Effector memory CD4-positive, alpha-beta T cell (primary cell): Measurements from ENCODE around the gene NCCRP1.
A peak's percentile ranks its signal among the peaks of the same experiment; 100 is the strongest.
"Not testable (repeated sequence)": the region's sequence is repeated elsewhere in the genome, so short reads cannot be mapped to it uniquely, and the experiment has no call there.

Experiments used
- DNase-seq, 3 donors: peaks; one replicate each; pipeline ENCODE4 v3.0.0-alpha.2; 2020
- H3K27ac ChIP-seq: 2 replicates; pipeline ENCODE4 v1.7.0; 2013; ENCODE audit warnings: mild to moderate bottlenecking, low read length, moderate library complexity; ENCODE audit not compliant: insufficient read depth, poor library complexity, severe bottlenecking
- H3K27me3 ChIP-seq: replicated peaks from 2 replicates; pipeline ENCODE4 v1.7.0; 2013; ENCODE audit warnings: mild to moderate bottlenecking, low read length; ENCODE audit not compliant: insufficient read depth, control insufficient read depth, poor library complexity, severe bottlenecking
- H3K36me3 ChIP-seq: 2 replicates; pipeline ENCODE4 v1.7.0; 2013; ENCODE audit warnings: mild to moderate bottlenecking, low read length, moderate library complexity; ENCODE audit not compliant: control insufficient read depth, insufficient read depth
- H3K4me1 ChIP-seq: 2 replicates; pipeline ENCODE4 v1.7.0; 2013; ENCODE audit warnings: low read length, mild to moderate bottlenecking; ENCODE audit not compliant: control insufficient read depth, insufficient read depth, poor library complexity, severe bottlenecking
- H3K4me3 ChIP-seq: 2 replicates; pipeline ENCODE4 v1.7.0; 2013; ENCODE audit warnings: low read length, low read depth, mild to moderate bottlenecking; ENCODE audit not compliant: insufficient read depth, poor library complexity, severe bottlenecking
- H3K9me3 ChIP-seq: 2 replicates; pipeline ENCODE4 v1.7.0; 2013; ENCODE audit warnings: mild to moderate bottlenecking, low read length, moderate library complexity; ENCODE audit not compliant: control insufficient read depth

NCCRP1 gene

GRCh38 chr19:39244410-39245100 lies 47.8 kb downstream of the NCCRP1 start, which contains the start of gene IFNL3:
Gene IFNL3 (minus strand): TSS chr19:39245006. CDS start chr19:39244967, 39 bp downstream.
- not testable (repeated sequence) for H3K4me3 ChIP-seq, H3K4me1 ChIP-seq, H3K9me3 ChIP-seq, DNase-seq, H3K36me3 ChIP-seq, H3K27ac ChIP-seq, H3K27me3 ChIP-seq

GRCh38 chr19:39245166-39245565 lies 48.4 kb downstream of the NCCRP1 start:
- not testable (repeated sequence) for DNase-seq, H3K4me3 ChIP-seq, H3K4me1 ChIP-seq, H3K27me3 ChIP-seq, H3K36me3 ChIP-seq, H3K9me3 ChIP-seq, H3K27ac ChIP-seq

DNA sequence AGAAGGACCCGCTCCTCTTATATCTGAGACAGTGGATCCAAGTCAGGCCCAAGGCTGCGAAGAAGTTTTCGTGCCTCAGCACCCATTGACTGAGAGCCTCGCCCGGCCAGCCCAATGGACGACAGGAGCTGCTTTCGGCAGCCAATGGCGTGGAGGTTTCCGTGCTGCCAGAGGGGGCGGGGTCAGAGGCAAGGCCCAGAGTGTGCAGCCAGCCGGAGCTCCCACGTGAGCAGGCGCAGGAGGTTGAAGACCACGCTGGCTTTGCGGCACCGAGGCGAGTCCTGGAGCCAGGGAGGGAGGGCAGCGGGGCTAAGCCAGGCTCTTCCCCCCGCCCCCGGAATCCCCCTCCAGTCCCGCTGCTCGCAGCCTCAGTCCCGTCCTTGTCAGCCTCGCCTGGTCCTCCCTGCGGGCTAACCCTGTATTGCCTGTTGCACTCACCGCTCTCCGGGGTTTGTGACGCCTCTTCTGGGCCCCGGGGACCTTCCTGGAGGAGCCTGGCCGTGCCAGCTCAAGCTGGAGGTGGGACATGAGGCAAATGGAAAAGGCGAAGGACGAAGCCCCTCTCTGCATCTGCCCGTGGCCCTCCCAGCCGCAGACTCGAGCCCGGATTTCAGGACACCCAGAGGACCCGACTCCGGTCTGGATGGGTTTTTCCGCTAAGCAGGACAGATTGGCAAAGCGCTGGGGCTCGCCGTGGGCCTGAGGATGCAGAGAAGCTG lies 50.3 kb downstream of the NCCRP1 start:
- Histone ChIP-seq H3K4me3 (peak overlapping the region; percentile 22), H3K27ac (no peak overlapping the region), H3K36me3 (no peaks in the 10 kb centered on the region), H3K9me3 (no peaks in the 10 kb centered on the region), H3K4me1 (no peaks in the 10 kb centered on the region), H3K27me3 (peaks cover 7% of the 10 kb centered on the region)
- DNase-seq: no peak

DNA sequence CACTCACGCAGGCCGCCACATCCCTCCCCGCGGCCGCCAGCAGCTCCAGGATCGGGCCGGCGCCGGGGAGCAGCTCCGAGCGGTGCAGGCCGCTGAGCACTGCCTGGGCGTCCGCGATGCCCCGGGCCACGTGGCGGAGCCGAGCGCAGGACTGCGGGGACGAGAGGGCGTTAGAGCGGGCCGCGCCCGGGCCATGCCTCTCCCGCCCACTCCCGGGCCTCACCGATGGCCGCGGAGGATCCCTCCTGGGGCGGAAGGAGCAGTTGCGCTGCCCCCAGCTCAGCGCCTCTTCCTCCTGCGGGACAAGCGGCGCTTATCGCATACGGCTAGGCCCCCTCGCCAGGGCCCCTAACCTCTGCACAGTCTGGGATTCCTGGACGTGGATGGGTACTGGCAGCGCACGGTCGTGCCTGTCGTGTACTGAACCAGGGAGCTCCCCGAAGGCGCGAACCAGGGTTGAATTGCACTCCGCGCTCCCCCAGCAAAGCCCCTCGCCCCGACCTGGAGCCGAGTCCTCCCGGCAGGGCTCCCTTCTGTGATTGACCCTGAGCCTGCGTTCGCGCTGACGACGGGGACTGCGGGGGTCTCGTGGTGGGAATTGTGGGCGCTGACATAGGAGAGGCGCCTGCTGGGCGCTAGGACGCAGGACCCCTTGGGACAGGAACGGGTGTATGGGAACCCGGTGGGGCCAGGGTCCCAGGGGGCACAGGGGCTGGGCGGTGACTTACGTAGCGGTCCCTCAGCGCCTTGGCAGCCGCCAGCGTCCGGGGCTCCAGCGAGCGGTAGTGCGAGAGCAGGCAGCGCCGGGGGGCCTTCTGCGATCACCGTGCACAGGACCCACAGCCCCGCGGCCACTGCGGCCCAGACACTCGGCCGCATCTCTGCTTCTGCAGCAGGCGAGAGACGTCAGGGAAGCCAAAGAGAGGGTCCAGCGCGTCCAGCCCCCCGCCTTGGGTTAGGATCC lies 51.2 kb downstream of the NCCRP1 start:
- Histone ChIP-seq H3K4me3 (peak overlapping the region; percentile 22), H3K27ac (no peak overlapping the region), H3K27me3 (peaks cover 7% of the 10 kb centered on the region), H3K36me3 (no peaks in the 10 kb centered on the region), H3K4me1 (no peaks in the 10 kb centered on the region), H3K9me3 (no peaks in the 10 kb centered on the region)
- no peak for DNase-seq

GRCh38 chr19:39248806-39249205 lies 52.0 kb downstream of the NCCRP1 start, which contains the start of gene IFNL4:
Gene IFNL4 (minus strand): TSS chr19:39248856.
- H3K9me3 ChIP-seq: no peaks in the 10 kb centered on the region
- no peaks in the 10 kb centered on the region for H3K4me1 ChIP-seq
- no peak within 1 kb of the TSS for H3K27ac ChIP-seq
- H3K27me3 ChIP-seq: peaks cover 7% of the 10 kb centered on the region
- H3K4me3 ChIP-seq: no peak within 1 kb of the TSS
- DNase-seq: no peak
- no peaks in the 10 kb centered on the region for H3K36me3 ChIP-seq

GRCh38 chr19:39251081-39251480 lies 54.3 kb downstream of the NCCRP1 start:
- H3K27me3 ChIP-seq: peaks cover 7% of the 10 kb centered on the region

More at GRCh38 chr19:39251081-39251480, 54.3 kb downstream of the NCCRP1 start:
- no peaks in the 10 kb centered on the region for H3K36me3 ChIP-seq
- no peaks in the 10 kb centered on the region for H3K9me3 ChIP-seq
- DNase-seq: no peak
- no peak overlapping the region for H3K4me3 ChIP-seq
- H3K4me1 ChIP-seq: no peaks in the 10 kb centered on the region
- H3K27ac ChIP-seq: no peak overlapping the region
